ENCODE data around the gene SNX15. TPM values are rescaled to one million over a fixed set of nuclear protein-coding genes. Genes with fewer than 3 reads are reported as not detected.

Gene SNX15
- total RNA-seq, 1 donor from 2014 or later, result 16.5 TPM

DNA sequence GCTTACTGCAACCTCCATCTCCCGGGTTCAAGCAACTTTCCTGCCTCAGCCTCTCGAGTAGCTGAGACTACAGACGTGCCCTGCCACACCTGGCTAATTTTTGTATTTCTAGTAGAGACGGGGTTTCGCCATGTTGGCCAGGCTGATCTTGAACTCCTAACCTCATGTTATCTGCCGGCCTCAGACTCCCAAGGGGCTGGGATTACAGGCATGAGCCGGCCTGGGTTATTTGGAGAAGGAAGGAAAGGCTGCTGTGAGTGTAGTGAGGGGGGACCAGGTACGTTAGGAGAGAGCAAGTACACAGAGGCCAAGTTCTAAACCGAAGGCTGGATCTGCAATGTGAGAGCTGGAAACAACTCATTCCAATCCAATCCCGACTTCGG, 30.9 kb upstream of the SNX15 start:
- peak overlapping the region; percentile 61 for H3K4me3 ChIP-seq (ENCODE audit: low read depth, low read length)
- DNase-seq (ENCODE audit: low read depth), result no peak
- TF ChIP-seq, protein P1, sequence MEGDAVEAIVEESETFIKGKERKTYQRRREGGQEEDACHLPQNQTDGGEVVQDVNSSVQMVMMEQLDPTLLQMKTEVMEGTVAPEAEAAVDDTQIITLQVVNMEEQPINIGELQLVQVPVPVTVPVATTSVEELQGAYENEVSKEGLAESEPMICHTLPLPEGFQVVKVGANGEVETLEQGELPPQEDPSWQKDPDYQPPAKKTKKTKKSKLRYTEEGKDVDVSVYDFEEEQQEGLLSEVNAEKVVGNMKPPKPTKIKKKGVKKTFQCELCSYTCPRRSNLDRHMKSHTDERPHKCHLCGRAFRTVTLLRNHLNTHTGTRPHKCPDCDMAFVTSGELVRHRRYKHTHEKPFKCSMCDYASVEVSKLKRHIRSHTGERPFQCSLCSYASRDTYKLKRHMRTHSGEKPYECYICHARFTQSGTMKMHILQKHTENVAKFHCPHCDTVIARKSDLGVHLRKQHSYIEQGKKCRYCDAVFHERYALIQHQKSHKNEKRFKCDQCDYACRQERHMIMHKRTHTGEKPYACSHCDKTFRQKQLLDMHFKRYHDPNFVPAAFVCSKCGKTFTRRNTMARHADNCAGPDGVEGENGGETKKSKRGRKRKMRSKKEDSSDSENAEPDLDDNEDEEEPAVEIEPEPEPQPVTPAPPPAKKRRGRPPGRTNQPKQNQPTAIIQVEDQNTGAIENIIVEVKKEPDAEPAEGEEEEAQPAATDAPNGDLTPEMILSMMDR (conservative IDR thresholded peaks at IDR 0.05; ENCODE audit: low read depth, low read length), result no peak

DNA sequence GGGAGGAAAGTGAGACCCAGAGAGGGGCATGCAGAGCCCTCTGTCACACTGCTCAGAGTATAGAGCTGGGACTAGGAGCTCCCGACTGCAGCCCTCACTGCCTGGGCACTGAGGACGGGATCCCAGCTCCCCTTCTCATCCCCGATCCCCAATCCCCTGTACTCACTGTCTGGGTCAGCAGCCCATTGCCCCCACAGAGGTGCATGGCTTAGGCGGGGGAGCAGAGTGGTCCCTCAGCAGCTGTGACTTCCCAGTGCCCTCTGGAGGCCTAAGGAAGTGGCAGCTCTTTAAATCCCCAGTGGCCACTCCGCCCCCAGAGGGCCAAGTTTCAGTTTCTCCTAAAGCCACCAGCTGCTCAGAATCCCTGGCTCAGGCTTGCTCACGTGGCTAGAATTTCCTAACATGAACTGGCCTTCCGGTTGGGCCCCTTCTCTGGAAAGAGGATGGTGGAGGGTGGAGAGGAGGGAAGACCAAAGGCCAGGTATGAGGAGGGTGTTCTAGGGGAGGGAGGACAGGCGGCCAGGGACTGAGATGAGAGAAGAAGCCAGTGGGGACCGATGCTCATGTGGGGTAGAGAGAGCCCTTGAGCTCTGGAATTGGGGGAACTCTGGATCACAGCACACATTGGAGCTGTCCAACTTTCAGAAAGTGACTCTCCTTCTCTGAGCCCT, 30.4 kb upstream of the SNX15 start, which contains the start of gene BATF2:
Gene BATF2 (minus strand): TSS at position 262 of the 671 bp plus-strand sequence. CDS start 57 bp downstream, at position 205.
- TF ChIP-seq, protein P1 (conservative IDR thresholded peaks at IDR 0.05; ENCODE audit: low read depth, low read length), result peak; percentile 65
- DNase-seq (ENCODE audit: low read depth), result no peak
- H3K4me3 ChIP-seq (ENCODE audit: low read depth, low read length), result peak within 1 kb of the TSS; percentile 61

DNA sequence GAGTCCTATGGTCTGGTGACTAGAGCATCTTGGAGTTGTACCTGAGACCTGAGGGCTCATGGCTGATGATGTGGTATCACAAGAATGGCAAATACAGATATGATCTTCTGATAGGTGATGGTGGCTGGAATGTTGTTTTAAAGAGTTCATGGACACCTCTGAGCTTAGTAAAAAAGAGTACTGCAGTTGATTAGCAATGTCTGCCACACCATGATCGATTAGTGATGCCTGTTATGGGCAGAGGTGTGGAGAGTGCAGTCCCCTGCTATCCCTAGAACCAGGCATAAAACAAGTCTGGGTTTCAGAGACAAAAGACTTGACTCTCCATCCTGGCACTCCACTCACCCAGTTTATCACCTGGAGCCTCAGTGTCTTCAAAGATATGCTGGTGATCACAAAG, 29.1 kb upstream of the SNX15 start:
- TF ChIP-seq, protein P1 (conservative IDR thresholded peaks at IDR 0.05; ENCODE audit: low read depth, low read length), result no peak
- no peak for DNase-seq (ENCODE audit: low read depth)
- no peak overlapping the region for H3K4me3 ChIP-seq (ENCODE audit: low read depth, low read length)

DNA sequence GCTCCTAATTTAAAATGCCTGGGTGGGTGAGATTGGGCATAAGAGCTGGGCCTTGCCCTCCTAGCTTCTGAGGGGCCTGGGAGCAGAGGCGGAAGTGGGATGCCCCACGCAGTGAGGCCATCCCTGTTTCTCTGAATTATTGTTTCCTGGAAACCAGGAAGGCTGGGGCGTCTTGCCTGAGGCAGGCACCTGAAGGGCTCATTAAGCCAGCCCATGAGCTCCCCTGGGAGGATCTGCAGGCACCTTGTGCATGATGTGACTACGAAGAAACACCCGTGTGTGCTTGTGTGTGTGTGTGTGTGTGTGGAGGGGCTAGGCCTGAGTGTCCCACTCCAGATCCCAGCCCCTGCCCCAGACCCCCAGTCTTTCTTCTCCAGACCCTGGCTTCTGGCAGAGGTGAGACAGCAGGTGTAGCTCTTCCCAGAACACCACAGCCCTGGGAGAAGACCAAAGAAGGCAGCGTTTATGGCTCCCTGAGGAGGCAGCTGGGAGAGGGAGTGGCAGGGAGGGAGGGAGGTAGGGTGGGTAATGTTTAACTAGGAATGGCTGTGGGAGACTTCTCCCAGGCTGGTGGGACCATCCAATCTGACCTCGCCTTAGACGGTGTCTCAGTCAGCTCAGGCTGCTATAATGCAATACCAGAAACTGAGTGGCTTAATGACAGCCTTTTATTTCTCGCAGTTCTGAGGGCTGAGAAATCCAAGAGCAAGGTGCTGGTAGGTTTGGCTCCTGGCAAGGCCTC, 28.4 kb upstream of the SNX15 start:
- no peak overlapping the region for H3K4me3 ChIP-seq (ENCODE audit: low read depth, low read length)
- TF ChIP-seq, protein P1 (conservative IDR thresholded peaks at IDR 0.05; ENCODE audit: low read depth, low read length), result no peak
- no peak for DNase-seq (ENCODE audit: low read depth)

DNA sequence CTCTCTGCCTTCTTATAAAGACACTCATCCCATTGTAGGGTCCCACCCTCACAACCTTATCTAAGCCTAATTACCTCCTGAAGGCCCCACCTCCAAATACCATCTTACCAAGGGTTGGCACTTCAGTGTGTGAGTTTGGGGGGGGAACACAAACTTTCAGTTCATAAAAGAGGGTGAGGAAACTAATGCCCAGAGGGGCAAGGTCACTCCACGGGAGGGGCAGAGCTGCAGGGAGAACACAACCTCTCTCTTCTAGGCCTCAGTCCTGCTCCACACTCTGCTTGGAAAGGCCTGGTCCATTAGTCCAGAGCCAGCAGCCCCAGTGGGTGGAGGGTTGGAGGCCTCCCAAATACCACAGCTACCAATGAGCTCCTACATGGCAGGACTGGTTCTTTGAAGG, 27.8 kb upstream of the SNX15 start:
- H3K4me3 ChIP-seq (ENCODE audit: low read depth, low read length), result no peak overlapping the region
- DNase-seq (ENCODE audit: low read depth), result no peak
- TF ChIP-seq, protein P1 (conservative IDR thresholded peaks at IDR 0.05; ENCODE audit: low read depth, low read length), result no peak

DNA sequence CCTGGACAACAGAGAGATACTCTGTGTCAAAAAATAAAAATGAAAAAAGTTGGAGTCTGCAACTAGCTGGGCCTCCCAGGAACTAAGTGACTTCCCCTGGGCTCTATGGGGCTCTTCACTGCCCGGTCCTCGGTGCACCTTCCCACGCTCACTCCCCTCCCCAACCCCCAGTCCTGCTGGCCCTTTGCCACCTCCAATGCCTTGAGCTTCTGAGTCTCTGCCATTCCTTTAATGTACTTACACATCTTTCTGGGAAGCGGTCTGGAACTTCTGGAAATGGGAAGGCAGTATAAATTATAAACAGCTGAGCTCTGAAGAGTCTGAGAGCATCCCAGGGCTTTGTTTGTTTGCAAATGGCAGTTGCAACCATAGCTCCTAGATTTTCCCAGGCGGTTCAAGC, 24.5 kb upstream of the SNX15 start:
- DNase-seq (ENCODE audit: low read depth), result no peak
- TF ChIP-seq, protein P1 (conservative IDR thresholded peaks at IDR 0.05; ENCODE audit: low read depth, low read length), result no peak
- no peak overlapping the region for H3K4me3 ChIP-seq (ENCODE audit: low read depth, low read length)

Measured in epithelial cell of proximal tubule (primary cell).